DND-41 (cell line): ENCODE measurements around the gene RGS6.

Experiments
- ATAC-seq: fragments of 200-7000 bp; cut with Tn5 transposase; 3 replicates; pipeline ENCODE4 v1.9.1; 2021; ENCODE audit warnings: low read depth; ENCODE audit not compliant: insufficient read depth
- DNase-seq: peaks from one replicate; pipeline ENCODE4 v3.0.0-alpha.2; 2020
- H2AFZ ChIP-seq: 2 replicates; pipeline ENCODE4 v1.6.0; 2012; ENCODE audit warnings: low read depth, low read length
- H3K27ac ChIP-seq: 2 replicates; pipeline ENCODE4 v1.5.1; 2012; ENCODE audit warnings: low read length, inconsistent platforms
- H3K27me3 ChIP-seq: fragments of 200-600 bp; sonication (generic); 2 replicates; pipeline ENCODE4 v1.6.0; 2012; ENCODE audit warnings: low read length, mild to moderate bottlenecking, inconsistent platforms; ENCODE audit not compliant: insufficient read depth, poor library complexity
- H3K36me3 ChIP-seq: 2 replicates; pipeline ENCODE4 v1.5.1; 2012; ENCODE audit warnings: low read length, inconsistent platforms; ENCODE audit not compliant: insufficient read depth
- H3K4me1 ChIP-seq: 2 replicates; pipeline ENCODE4 v1.5.1; 2012; ENCODE audit warnings: mild to moderate bottlenecking, low read length; ENCODE audit not compliant: insufficient read depth
- H3K4me2 ChIP-seq: 2 replicates; pipeline ENCODE4 v1.6.0; 2012; ENCODE audit warnings: mild to moderate bottlenecking, moderate library complexity, low read length, inconsistent platforms; ENCODE audit not compliant: insufficient read depth
- H3K4me3 ChIP-seq, 2 experiments: fragments of 200-600 bp in 1 of 2; shearing (Covaris generic) in 1 of 2; 2 replicates each; pipeline ENCODE4 v1.5.1; 2012 to 2016; ENCODE audit warnings: inconsistent platforms in 2 of 2, low read length in 2 of 2, mild to moderate bottlenecking in 2 of 2, low read depth in 1 of 2, moderate library complexity in 1 of 2
- H3K79me2 ChIP-seq: 2 replicates; pipeline ENCODE4 v1.6.0; 2012; ENCODE audit warnings: low read length, inconsistent platforms; ENCODE audit not compliant: insufficient read depth
- H3K9ac ChIP-seq: 2 replicates; pipeline ENCODE4 v1.6.0; 2012; ENCODE audit warnings: low read depth, mild to moderate bottlenecking, inconsistent platforms, low read length, moderate library complexity
- H3K9me3 ChIP-seq: 2 replicates; pipeline ENCODE4 v1.5.1; 2012; ENCODE audit warnings: low read length, moderate library complexity, mild to moderate bottlenecking, inconsistent platforms; ENCODE audit not compliant: insufficient read depth, severe bottlenecking
- H4K20me1 ChIP-seq: 2 replicates; pipeline ENCODE4 v1.6.0; 2012; ENCODE audit warnings: low read length; ENCODE audit not compliant: insufficient read depth
- CTCF ChIP-seq: IDR thresholded peaks from 2 replicates; pipeline ENCODE4 v1.5.1; 2012; ENCODE audit warnings: borderline replicate concordance, low read length, moderate library complexity, mild to moderate bottlenecking; ENCODE audit not compliant: poor library complexity, severe bottlenecking; ENCODE audit errors: extremely low read depth
- EZH2 ChIP-seq: IDR thresholded peaks from 3 replicates; pipeline ENCODE4 v1.6.1; 2012; ENCODE audit warnings: borderline replicate concordance, low read depth, mild to moderate bottlenecking, moderate library complexity, low read length, inconsistent platforms; ENCODE audit not compliant: severe bottlenecking

Gene RGS6

GRCh38 chr14:72237722-72238666 is 305.8 kb downstream of the RGS6 start:
- Histone ChIP-seq H3K4me2 (no peak overlapping the region), H4K20me1 (no peaks in the 10 kb centered on the region), H3K4me3 (no peak overlapping the region), H3K79me2 (no peaks in the 10 kb centered on the region), H3K9me3 (no peaks in the 10 kb centered on the region), H2AFZ (no peak overlapping the region), H3K27me3 (no peaks in the 10 kb centered on the region), H3K36me3 (no peaks in the 10 kb centered on the region), H3K4me1 (0 out of 2 replicates have a peak, but pooled peaks cover 3% of the 10 kb centered on the region), H3K9ac (no peak overlapping the region), H3K27ac (no peak overlapping the region)
- DNase-seq = no peak
- no peak for ATAC-seq
- TF ChIP-seq EZH2 (no peak), CTCF (no peak)

GRCh38 chr14:72243309-72244293 is 311.4 kb downstream of the RGS6 start:
- H3K27ac ChIP-seq = no peak overlapping the region
- no peak overlapping the region for H3K9ac ChIP-seq
- H3K79me2 ChIP-seq = no peaks in the 10 kb centered on the region
- H3K27me3 ChIP-seq = peaks cover 2% of the 10 kb centered on the region
- H3K4me3 ChIP-seq = no peak overlapping the region
- 0 out of 2 replicates have a peak, but pooled peaks cover 3% of the 10 kb centered on the region for H3K4me1 ChIP-seq
- DNase-seq (no peak), ATAC-seq (no peak)
- H2AFZ ChIP-seq = no peak overlapping the region
- TF ChIP-seq CTCF = no peak
- no peak for TF ChIP-seq EZH2
- no peaks in the 10 kb centered on the region for H4K20me1 ChIP-seq
- H3K9me3 ChIP-seq = peaks cover 2% of the 10 kb centered on the region
- H3K4me2 ChIP-seq = no peak overlapping the region
- H3K36me3 ChIP-seq = no peaks in the 10 kb centered on the region

GRCh38 chr14:72247896-72248465 is 315.8 kb downstream of the RGS6 start:
- Histone ChIP-seq H3K9me3 (peaks cover 2% of the 10 kb centered on the region), H3K79me2 (no peaks in the 10 kb centered on the region), H3K4me1 (no peaks in the 10 kb centered on the region), H4K20me1 (no peaks in the 10 kb centered on the region), H2AFZ (no peak overlapping the region), H3K27ac (no peak overlapping the region), H3K36me3 (no peaks in the 10 kb centered on the region), H3K27me3 (peaks cover 2% of the 10 kb centered on the region), H3K4me2 (no peak overlapping the region), H3K4me3 (no peak overlapping the region), H3K9ac (no peak overlapping the region)
- DNase-seq = no peak
- no peak for TF ChIP-seq CTCF
- no peak for TF ChIP-seq EZH2
- no peak for ATAC-seq
